ENCODE results near the gene RNF224. TPM values are rescaled to one million over a fixed set of nuclear protein-coding genes. Genes with fewer than 3 reads are reported as not detected.

The RNF224 gene
- polyA plus RNA-seq, 4 donors: 0.03 to 83.7 TPM; not detected in 2

GRCh38 chr9:137183980-137184595, 43.2 kb upstream of the RNF224 start:
- FAIRE-seq: no peak

GRCh38 chr9:137184881-137185660, 42.2 kb upstream of the RNF224 start:
- peaks cover 3 to 29% (median 19%) of the 10 kb centered on the region in 3 donors for H3K4me1 ChIP-seq (ENCODE audit: control insufficient read depth in 3 of 3, insufficient read depth in 2 of 3, low read depth in 1 of 3, low read length in 2 of 3)
- peaks cover 12 to 85% (median 14%) of the 10 kb centered on the region in 3 donors for H3K36me3 ChIP-seq (ENCODE audit: control insufficient read depth in 3 of 3, insufficient read depth in 2 of 3, low read depth in 1 of 3, low read length in 3 of 3)
- DNase-seq: no peak
- WGBS, 3 donors: 93 to 94% (median 93%) methylated on average over 44 to 48 of the region's 48 CpGs
- H3K9me3 ChIP-seq (ENCODE audit: control insufficient read depth in 2 of 2, insufficient read depth in 1 of 2, low read depth in 1 of 2, low read length in 1 of 2): no peaks in the 10 kb centered on the region
- no peak overlapping the region for H3K27ac ChIP-seq (ENCODE audit: low read depth in 1 of 3, low read length in 2 of 3)
- H3K4me3 ChIP-seq (ENCODE audit: low read depth in 1 of 3, low read length in 3 of 3): no peak overlapping the region
- no peaks in the 10 kb centered on the region for H3K27me3 ChIP-seq (ENCODE audit: control insufficient read depth in 3 of 3, insufficient read depth in 3 of 3, low read length in 3 of 3)
- no peak for FAIRE-seq

More at GRCh38 chr9:137183980-137184595, 43.2 kb upstream of the RNF224 start:
- no peak overlapping the region for H3K4me3 ChIP-seq (ENCODE audit: low read depth in 1 of 3, low read length in 3 of 3)
- no peak overlapping the region for H3K27ac ChIP-seq (ENCODE audit: low read depth in 1 of 3, low read length in 2 of 3)
- WGBS, 3 donors: 94 to 96% (median 95%) methylated on average over 27 of the region's 27 CpGs
- H3K27me3 ChIP-seq (ENCODE audit: control insufficient read depth in 3 of 3, insufficient read depth in 3 of 3, low read length in 3 of 3): no peaks in the 10 kb centered on the region
- H3K9me3 ChIP-seq (ENCODE audit: control insufficient read depth in 2 of 2, insufficient read depth in 1 of 2, low read depth in 1 of 2, low read length in 1 of 2): no peaks in the 10 kb centered on the region
- peaks cover 14 to 86% (median 15%) of the 10 kb centered on the region in 3 donors for H3K36me3 ChIP-seq (ENCODE audit: control insufficient read depth in 3 of 3, insufficient read depth in 2 of 3, low read depth in 1 of 3, low read length in 3 of 3)
- DNase-seq: no peak
- peaks cover 0 to 20% (median 12%) of the 10 kb centered on the region in 3 donors for H3K4me1 ChIP-seq (ENCODE audit: control insufficient read depth in 3 of 3, insufficient read depth in 2 of 3, low read depth in 1 of 3, low read length in 2 of 3)

DNA sequence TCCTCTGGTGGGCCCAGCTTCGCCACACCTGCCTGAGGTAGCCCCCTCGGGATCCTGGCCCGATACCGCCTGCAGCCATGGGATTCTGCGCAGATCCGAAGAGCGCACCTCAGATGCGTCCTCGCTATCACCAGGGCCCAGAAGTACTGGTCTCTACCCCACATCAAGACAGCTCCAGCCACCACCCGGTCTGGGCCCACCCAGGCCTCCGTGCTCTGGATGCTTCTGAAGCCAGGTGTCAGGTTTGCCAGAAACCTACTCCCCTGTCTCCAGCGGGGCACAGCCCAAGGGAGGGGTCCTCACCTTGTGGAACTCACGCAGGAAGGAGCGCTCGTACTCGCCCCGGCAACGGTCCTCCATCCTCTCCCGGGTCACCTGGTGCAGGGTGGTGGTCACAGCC, 41.4 kb upstream of the RNF224 start:
- FAIRE-seq (no peak), DNase-seq (no peak)
- Histone ChIP-seq H3K4me1 (ENCODE audit: control insufficient read depth in 3 of 3, insufficient read depth in 2 of 3, low read depth in 1 of 3, low read length in 2 of 3) (peaks cover 3 to 35% (median 19%) of the 10 kb centered on the region in 3 donors), H3K27me3 (ENCODE audit: control insufficient read depth in 3 of 3, insufficient read depth in 3 of 3, low read length in 3 of 3) (no peaks in the 10 kb centered on the region), H3K36me3 (ENCODE audit: control insufficient read depth in 3 of 3, insufficient read depth in 2 of 3, low read depth in 1 of 3, low read length in 3 of 3) (peaks cover 9 to 85% (median 12%) of the 10 kb centered on the region in 3 donors), H3K27ac (ENCODE audit: low read depth in 1 of 3, low read length in 2 of 3) (no peak overlapping the region), H3K4me3 (ENCODE audit: low read depth in 1 of 3, low read length in 3 of 3) (no peak overlapping the region), H3K9me3 (ENCODE audit: control insufficient read depth in 2 of 2, insufficient read depth in 1 of 2, low read depth in 1 of 2, low read length in 1 of 2) (no peaks in the 10 kb centered on the region)
- 92 to 96% (median 93%) methylated on average over 19 of the region's 19 CpGs for WGBS, 3 donors

DNA sequence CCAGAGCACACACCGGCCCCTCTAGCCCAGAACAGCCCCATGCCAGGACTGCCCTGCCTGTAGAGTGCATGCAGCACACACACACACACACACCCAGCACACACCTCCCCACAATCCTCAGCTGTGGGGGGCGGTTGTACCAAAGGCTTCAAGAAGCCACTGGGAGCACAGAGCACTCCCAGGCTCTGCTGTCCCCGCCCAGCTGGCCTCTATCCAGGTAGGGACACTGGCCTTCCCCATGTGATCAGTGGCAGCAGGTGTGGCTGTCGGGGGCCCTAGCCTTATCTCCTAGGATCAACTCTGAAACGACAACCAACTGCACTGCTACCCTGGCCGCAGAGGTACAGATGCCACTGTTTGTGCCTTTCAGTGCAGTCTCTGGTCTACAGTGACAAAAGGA, 40.9 kb upstream of the RNF224 start:
- Histone ChIP-seq H3K4me1 (ENCODE audit: control insufficient read depth in 3 of 3, insufficient read depth in 2 of 3, low read depth in 1 of 3, low read length in 2 of 3) (peaks cover 3 to 35% (median 19%) of the 10 kb centered on the region in 3 donors), H3K27me3 (ENCODE audit: control insufficient read depth in 3 of 3, insufficient read depth in 3 of 3, low read length in 3 of 3) (no peaks in the 10 kb centered on the region), H3K9me3 (ENCODE audit: control insufficient read depth in 2 of 2, insufficient read depth in 1 of 2, low read depth in 1 of 2, low read length in 1 of 2) (no peaks in the 10 kb centered on the region), H3K36me3 (ENCODE audit: control insufficient read depth in 3 of 3, insufficient read depth in 2 of 3, low read depth in 1 of 3, low read length in 3 of 3) (peaks cover 9 to 85% (median 12%) of the 10 kb centered on the region in 3 donors), H3K4me3 (ENCODE audit: low read depth in 1 of 3, low read length in 3 of 3) (no peak overlapping the region), H3K27ac (ENCODE audit: low read depth in 1 of 3, low read length in 2 of 3) (no peak overlapping the region)
- FAIRE-seq (no peak), DNase-seq (no peak)
- 37 to 69% (median 42%) methylated on average over 6 of the region's 6 CpGs for WGBS, 3 donors

DNA sequence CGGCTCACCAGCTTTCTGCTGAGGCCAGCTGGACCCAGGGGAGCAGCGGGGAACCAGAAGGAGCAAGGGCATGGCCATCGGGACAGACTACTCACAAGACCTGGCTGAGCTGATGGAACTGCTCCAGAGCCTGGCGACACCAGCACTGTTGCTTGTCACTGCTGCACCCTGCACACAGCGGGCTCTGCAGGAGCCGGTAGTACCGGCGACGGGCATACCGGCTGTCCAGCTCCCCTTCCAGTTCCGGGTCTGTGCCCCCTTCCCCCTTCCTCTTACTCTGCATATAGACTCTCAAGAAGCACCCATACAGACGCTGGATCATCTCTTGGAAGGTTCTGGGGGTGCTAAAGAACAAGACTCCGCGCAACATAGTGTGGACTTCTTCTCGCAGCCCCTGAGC, 39.9 kb upstream of the RNF224 start:
- Histone ChIP-seq H3K36me3 (ENCODE audit: control insufficient read depth in 3 of 3, insufficient read depth in 2 of 3, low read depth in 1 of 3, low read length in 3 of 3) (peaks cover 9 to 85% (median 9%) of the 10 kb centered on the region in 3 donors), H3K27ac (ENCODE audit: low read depth in 1 of 3, low read length in 2 of 3) (no peak overlapping the region), H3K4me3 (ENCODE audit: low read depth in 1 of 3, low read length in 3 of 3) (peak overlapping the region; percentile 84 to 100 (median 89)), H3K4me1 (ENCODE audit: control insufficient read depth in 3 of 3, insufficient read depth in 2 of 3, low read depth in 1 of 3, low read length in 2 of 3) (peaks cover 3 to 35% (median 19%) of the 10 kb centered on the region in 3 donors), H3K27me3 (ENCODE audit: control insufficient read depth in 3 of 3, insufficient read depth in 3 of 3, low read length in 3 of 3) (no peaks in the 10 kb centered on the region), H3K9me3 (ENCODE audit: control insufficient read depth in 2 of 2, insufficient read depth in 1 of 2, low read depth in 1 of 2, low read length in 1 of 2) (no peaks in the 10 kb centered on the region)
- FAIRE-seq (no peak), DNase-seq (no peak)
- 75 to 84% (median 75%) methylated on average over 15 of the region's 15 CpGs for WGBS, 3 donors

DNA sequence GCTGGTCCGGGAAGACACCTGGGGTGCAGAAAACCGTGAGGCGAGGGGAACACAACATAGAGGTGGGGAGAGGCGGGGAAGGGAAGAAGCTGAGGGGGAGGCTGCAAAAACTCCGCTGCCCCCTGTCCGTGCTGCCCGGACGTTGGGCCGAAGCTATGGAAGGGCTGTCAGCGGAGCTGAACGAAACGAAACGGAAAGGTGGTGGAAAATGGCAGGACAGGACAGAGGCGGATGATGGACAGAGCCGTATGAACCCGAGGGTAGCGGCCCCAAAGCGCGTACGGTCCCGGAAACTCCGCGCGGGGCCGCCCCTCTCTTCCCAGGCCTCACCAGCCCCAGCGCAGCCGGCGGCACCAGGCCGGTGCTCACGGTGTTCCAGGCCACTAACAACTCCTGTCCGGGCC, 39.2 kb upstream of the RNF224 start:
- no peak for DNase-seq
- no peaks in the 10 kb centered on the region for H3K9me3 ChIP-seq (ENCODE audit: control insufficient read depth in 2 of 2, insufficient read depth in 1 of 2, low read depth in 1 of 2, low read length in 1 of 2)
- H3K27ac ChIP-seq (ENCODE audit: low read depth in 1 of 3, low read length in 2 of 3): peak overlapping the region; percentile 73 to 96 (median 96)
- H3K4me1 ChIP-seq (ENCODE audit: control insufficient read depth in 3 of 3, insufficient read depth in 2 of 3, low read depth in 1 of 3, low read length in 2 of 3): peaks cover 3 to 35% (median 19%) of the 10 kb centered on the region in 3 donors
- H3K4me3 ChIP-seq (ENCODE audit: low read depth in 1 of 3, low read length in 3 of 3): peak overlapping the region; percentile 84 to 100 (median 89)
- no peak for FAIRE-seq
- H3K36me3 ChIP-seq (ENCODE audit: control insufficient read depth in 3 of 3, insufficient read depth in 2 of 3, low read depth in 1 of 3, low read length in 3 of 3): peaks cover 6 to 85% (median 6%) of the 10 kb centered on the region in 3 donors
- 0 to 1% (median 1%) methylated on average over 30 to 31 of the region's 31 CpGs for WGBS, 3 donors
- H3K27me3 ChIP-seq (ENCODE audit: control insufficient read depth in 3 of 3, insufficient read depth in 3 of 3, low read length in 3 of 3): no peaks in the 10 kb centered on the region

DNA sequence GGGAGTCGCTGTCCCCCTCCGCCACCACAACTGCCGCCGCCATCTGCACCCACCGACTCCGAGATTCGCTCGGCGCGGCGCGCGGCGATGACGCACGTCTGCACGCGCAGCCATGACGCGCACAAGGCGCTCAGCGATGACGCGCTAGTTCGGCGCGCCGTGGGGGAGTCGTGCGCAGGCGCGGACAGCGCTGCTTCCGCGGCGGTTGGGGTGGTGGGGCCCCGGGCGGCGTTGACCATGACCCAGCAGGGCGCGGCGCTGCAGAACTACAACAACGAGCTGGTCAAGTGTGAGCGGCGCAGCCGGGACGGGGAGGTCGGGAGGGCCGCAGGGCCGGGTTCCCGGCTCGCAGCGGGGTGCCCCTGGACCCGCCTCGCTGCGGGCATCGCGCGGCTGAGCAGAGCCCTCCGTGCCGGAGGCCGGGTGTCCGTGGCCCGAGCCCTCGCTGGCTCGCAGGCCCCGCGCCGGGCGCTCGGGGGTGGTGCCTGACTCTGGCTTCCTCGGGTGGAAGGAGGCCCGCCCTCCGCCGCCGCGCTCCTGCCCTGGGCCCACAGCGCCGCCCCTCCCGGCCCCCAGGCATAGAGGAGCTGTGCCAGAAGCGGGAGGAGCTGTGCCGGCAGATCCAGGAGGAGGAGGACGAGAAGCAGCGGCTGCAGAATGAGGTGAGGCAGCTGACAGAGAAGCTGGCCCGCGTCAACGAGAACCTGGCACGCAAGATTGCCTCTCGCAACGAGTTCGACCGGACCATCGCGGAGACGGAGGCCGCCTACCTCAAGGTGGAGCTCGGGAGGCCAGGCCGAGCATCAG, 38.6 kb upstream of the RNF224 start, which contains the start of the genes ANAPC2 and SSNA1:
Gene ANAPC2 (minus strand): TSS at position 71 of the 807 bp plus-strand sequence. CDS start 28 bp downstream, at position 43.
Gene SSNA1 (plus strand): TSS at position 187 of the 807 bp plus-strand sequence. CDS start 51 bp downstream, at position 238.
- peak; percentile 92 to 99 for DNase-seq
- Histone ChIP-seq H3K4me3 (ENCODE audit: low read depth in 1 of 3, low read length in 3 of 3) (peak within 1 kb of the TSS; percentile 84 to 100 (median 89)), H3K9me3 (ENCODE audit: control insufficient read depth in 2 of 2, insufficient read depth in 1 of 2, low read depth in 1 of 2, low read length in 1 of 2) (no peaks in the 10 kb centered on the region), H3K36me3 (ENCODE audit: control insufficient read depth in 3 of 3, insufficient read depth in 2 of 3, low read depth in 1 of 3, low read length in 3 of 3) (peaks cover 3 to 85% (median 6%) of the 10 kb centered on the region in 3 donors), H3K27ac (ENCODE audit: low read depth in 1 of 3, low read length in 2 of 3) (peak within 1 kb of the TSS; percentile 78 to 96 (median 96)), H3K27me3 (ENCODE audit: control insufficient read depth in 3 of 3, insufficient read depth in 3 of 3, low read length in 3 of 3) (no peaks in the 10 kb centered on the region), H3K4me1 (ENCODE audit: control insufficient read depth in 3 of 3, insufficient read depth in 2 of 3, low read depth in 1 of 3, low read length in 2 of 3) (peaks cover 3 to 35% (median 19%) of the 10 kb centered on the region in 3 donors)
- WGBS, 3 donors: 0% methylated on average over 77 to 98 of the region's 98 CpGs
- FAIRE-seq: no peak
